ENCODE results near the gene ZNF692.

The ZNF692 gene

GRCh38 chr1:248825136-248825535 lies 33.7 kb downstream of the ZNF692 start:
- peak overlapping the region; percentile 86 for H3K4me3 ChIP-seq (ENCODE audit: low read depth, low read length)
- TF ChIP-seq CTCF (IDR thresholded peaks at IDR 0.05; ENCODE audit: borderline replicate concordance, insufficient read depth, low read depth, low read length), result no peak

- no peak for TF ChIP-seq CTCF (IDR thresholded peaks at IDR 0.05; ENCODE audit: borderline replicate concordance, insufficient read depth, low read depth, low read length)
- H3K4me3 ChIP-seq (ENCODE audit: low read depth, low read length), result no peak overlapping the region
These were observed 34.2 kb downstream of the ZNF692 start for GRCh38 chr1:248824701-248825100.

- H3K4me3 ChIP-seq (ENCODE audit: low read depth, low read length), result no peak overlapping the region
- no peak for TF ChIP-seq CTCF (IDR thresholded peaks at IDR 0.05; ENCODE audit: borderline replicate concordance, insufficient read depth, low read depth, low read length)
These were observed 34.6 kb downstream of the ZNF692 start for GRCh38 chr1:248824301-248824700.

- no peak for TF ChIP-seq CTCF (IDR thresholded peaks at IDR 0.05; ENCODE audit: borderline replicate concordance, insufficient read depth, low read depth, low read length)
- no peak overlapping the region for H3K4me3 ChIP-seq (ENCODE audit: low read depth, low read length)
These were observed 35.3 kb downstream of the ZNF692 start for GRCh38 chr1:248823517-248824001.

- peak overlapping the region; percentile 30 for H3K4me3 ChIP-seq (ENCODE audit: low read depth, low read length)
- TF ChIP-seq CTCF (IDR thresholded peaks at IDR 0.05; ENCODE audit: borderline replicate concordance, insufficient read depth, low read depth, low read length), result no peak
These were observed 36.5 kb downstream of the ZNF692 start for GRCh38 chr1:248822148-248823032.

- TF ChIP-seq CTCF (IDR thresholded peaks at IDR 0.05; ENCODE audit: borderline replicate concordance, insufficient read depth, low read depth, low read length), result no peak
- no peak overlapping the region for H3K4me3 ChIP-seq (ENCODE audit: low read depth, low read length)
These were observed 37.2 kb downstream of the ZNF692 start for GRCh38 chr1:248821641-248822040.

- no peak for TF ChIP-seq CTCF (IDR thresholded peaks at IDR 0.05; ENCODE audit: borderline replicate concordance, insufficient read depth, low read depth, low read length)
- no peak overlapping the region for H3K4me3 ChIP-seq (ENCODE audit: low read depth, low read length)
These were observed 37.8 kb downstream of the ZNF692 start for GRCh38 chr1:248821101-248821500.

All from GM12875 (cell line).